SK-N-MC (cell line): Measurements from ENCODE around the gene RIN3.

Source experiments
- EZH2 ChIP-seq: fragments of 200-600 bp; sonication (generic); IDR thresholded peaks from one replicate; pipeline ENCODE4 v1.6.1; 2017; ENCODE audit warnings: antibody characterized with exemption
- FOXP2 ChIP-seq: optimal IDR thresholded peaks from 2 replicates; pipeline ENCODE3; 2011; ENCODE audit warnings: mild to moderate bottlenecking, moderate library complexity; ENCODE audit not compliant: insufficient read depth; ENCODE audit errors: extremely low read length, control extremely low read depth
- POLR2AphosphoS5 ChIP-seq: IDR thresholded peaks from 2 replicates; pipeline ENCODE4 v1.6.1; 2012; ENCODE audit warnings: mild to moderate bottlenecking, low read depth, low read length, borderline replicate concordance

DNA sequence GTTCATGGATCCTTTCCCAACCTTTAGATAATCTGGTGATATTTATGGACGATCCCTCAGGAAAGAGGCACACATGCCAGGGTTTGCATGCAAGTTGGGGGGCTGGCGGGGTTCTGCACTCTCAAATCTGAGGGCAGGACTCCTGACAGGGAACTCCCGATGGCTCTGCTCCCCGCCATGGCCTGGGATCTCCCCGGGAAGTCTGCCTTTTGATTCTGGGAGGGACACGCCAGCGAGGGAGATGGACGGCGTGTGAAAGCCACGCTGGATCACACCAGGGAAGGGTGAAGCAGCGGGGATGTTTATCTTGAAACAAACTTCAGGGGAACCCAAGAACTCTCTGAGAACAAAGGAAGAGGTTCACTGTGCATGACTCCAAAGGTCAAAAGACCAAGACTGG lies 191.2 kb downstream of the RIN3 start:
- TF ChIP-seq EZH2 (no peak), POLR2AphosphoS5 (no peak), FOXP2 (no peak)
